GM10266 (cell line): ENCODE results near the gene HOXC11.

Experiments used
- DNase-seq: peaks from one replicate; pipeline ENCODE4 v3.0.0; 2012; ENCODE audit errors: extremely low spot score
- CTCF ChIP-seq: IDR thresholded peaks from 2 replicates; pipeline ENCODE4 v1.5.1; 2012; ENCODE audit warnings: mild to moderate bottlenecking, low read depth; ENCODE audit not compliant: control insufficient read depth, insufficient read depth; ENCODE audit errors: missing control alignments

Gene HOXC11

GRCh38 chr12:53977596-53978445, 4.9 kb downstream of the HOXC11 start:
- TF ChIP-seq CTCF = no peak
- no peak for DNase-seq

GRCh38 chr12:53978477-53979356, 5.8 kb downstream of the HOXC11 start:
- DNase-seq = no peak
- TF ChIP-seq CTCF = no peak

GRCh38 chr12:53980104-53980801, 7.3 kb downstream of the HOXC11 start:
- DNase-seq = no peak
- no peak for TF ChIP-seq CTCF

- TF ChIP-seq CTCF = no peak
Measured at GRCh38 chr12:53980802-53981496, 8.0 kb downstream of the HOXC11 start.

GRCh38 chr12:53981634-53982565, 9.0 kb downstream of the HOXC11 start:
- DNase-seq = no peak

More at GRCh38 chr12:53980802-53981496, 8.0 kb downstream of the HOXC11 start:
- no peak for DNase-seq

More at GRCh38 chr12:53981634-53982565, 9.0 kb downstream of the HOXC11 start:
- TF ChIP-seq CTCF = no peak
